22Rv1 (cell line): ENCODE measurements around the gene RAD51B.

ENCODE experiments used
- CTCF ChIP-seq: fragments of 450-650 bp; IDR thresholded peaks from 2 replicates; pipeline ENCODE4 v1.5.1; 2017; ENCODE audit warnings: mild to moderate bottlenecking
- ZFX ChIP-seq: fragments of 450-650 bp; IDR thresholded peaks from 2 replicates; pipeline ENCODE4 v1.6.1; 2017; ENCODE audit warnings: antibody characterized with exemption, borderline replicate concordance

- TF ChIP-seq CTCF (no peak), ZFX (no peak)
Measured at GRCh38 chr14:68158640-68159039, 339.1 kb downstream of the RAD51B start.
